NCI-H1930 (cell line): Measurements from ENCODE around the gene PLAC1.

ENCODE experiments used
- DNase-seq, 2 experiments: peaks; one replicate each; lab custom pipeline; 2025; lab: John Stamatoyannopoulos, UW

The PLAC1 gene

GRCh38 chrX:134543288-134543687, 115.0 kb downstream of the PLAC1 start:
- no peak for DNase-seq

- no peak for DNase-seq
Observed at GRCh38 chrX:134542485-134542884, 115.8 kb downstream of the PLAC1 start.

- no peak for DNase-seq
Observed at GRCh38 chrX:134541906-134542305, 116.4 kb downstream of the PLAC1 start.

GRCh38 chrX:134538316-134538715, 120.0 kb downstream of the PLAC1 start:
- no peak for DNase-seq

- no peak for DNase-seq
Observed at GRCh38 chrX:134537179-134537955, 120.9 kb downstream of the PLAC1 start.

GRCh38 chrX:134533952-134534351, 124.3 kb downstream of the PLAC1 start:
- DNase-seq: no peak

DNA sequence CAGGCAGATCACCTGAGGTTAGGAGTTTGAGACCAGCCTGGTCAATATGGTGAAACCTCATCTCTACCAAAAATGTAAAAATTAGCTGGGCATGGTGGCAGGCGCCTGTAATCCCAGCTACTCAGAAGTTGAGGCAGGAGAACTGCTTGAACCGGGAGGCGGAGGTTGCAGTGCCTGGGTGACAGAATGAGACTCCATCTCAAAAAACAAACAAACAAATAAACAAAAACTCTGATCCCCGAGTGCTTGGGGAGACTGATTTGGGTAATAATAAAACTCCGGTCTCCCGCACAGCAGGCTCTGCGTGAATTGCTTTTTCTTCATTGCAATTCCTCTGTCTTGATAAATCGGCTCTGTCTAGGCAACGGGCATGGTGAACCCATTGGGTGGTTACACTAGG, 124.9 kb downstream of the PLAC1 start:
- no peak for DNase-seq

DNA sequence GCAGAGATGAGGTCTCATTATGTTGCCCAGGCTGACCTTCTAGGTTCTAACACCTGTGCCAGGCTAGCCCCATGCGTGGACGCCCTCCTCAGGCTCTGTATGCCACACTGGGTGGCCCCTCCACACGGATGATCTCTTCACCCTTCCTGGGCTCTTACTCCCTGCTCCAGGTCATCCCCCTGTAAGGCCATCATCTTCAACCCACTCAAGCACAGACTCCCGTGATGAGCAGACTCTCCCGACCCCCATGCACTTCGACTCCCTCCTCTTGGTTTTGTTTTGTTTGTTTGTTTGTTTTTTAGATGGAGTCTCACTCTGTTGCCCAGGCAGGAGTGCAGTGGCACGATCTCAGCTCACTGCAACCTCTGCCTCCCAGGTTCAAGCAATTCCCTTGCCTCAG, 127.4 kb downstream of the PLAC1 start:
- DNase-seq: no peak

DNA sequence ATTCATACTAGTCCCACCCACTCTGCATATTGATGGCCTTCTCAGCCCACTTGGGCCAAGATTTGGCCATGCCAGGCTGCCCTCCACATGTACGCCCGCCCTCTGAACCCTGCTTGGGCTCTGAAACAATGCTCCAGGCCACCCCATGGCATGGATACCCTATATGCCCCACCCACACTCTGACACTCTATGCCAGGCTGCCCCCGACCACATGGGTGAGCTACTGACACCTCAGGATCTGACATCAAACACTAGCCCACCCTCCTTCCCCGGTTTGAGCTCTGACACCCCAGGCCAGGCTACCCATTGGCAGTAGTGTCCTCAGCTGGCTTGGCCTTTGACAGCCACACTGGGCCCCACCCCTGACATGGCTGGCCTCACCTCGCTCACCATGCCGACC, 128.8 kb downstream of the PLAC1 start:
- DNase-seq: no peak

GRCh38 chrX:134528960-134529359, 129.3 kb downstream of the PLAC1 start:
- no peak for DNase-seq

- DNase-seq: no peak
Observed at GRCh38 chrX:134526399-134526798, 131.9 kb downstream of the PLAC1 start.

DNA sequence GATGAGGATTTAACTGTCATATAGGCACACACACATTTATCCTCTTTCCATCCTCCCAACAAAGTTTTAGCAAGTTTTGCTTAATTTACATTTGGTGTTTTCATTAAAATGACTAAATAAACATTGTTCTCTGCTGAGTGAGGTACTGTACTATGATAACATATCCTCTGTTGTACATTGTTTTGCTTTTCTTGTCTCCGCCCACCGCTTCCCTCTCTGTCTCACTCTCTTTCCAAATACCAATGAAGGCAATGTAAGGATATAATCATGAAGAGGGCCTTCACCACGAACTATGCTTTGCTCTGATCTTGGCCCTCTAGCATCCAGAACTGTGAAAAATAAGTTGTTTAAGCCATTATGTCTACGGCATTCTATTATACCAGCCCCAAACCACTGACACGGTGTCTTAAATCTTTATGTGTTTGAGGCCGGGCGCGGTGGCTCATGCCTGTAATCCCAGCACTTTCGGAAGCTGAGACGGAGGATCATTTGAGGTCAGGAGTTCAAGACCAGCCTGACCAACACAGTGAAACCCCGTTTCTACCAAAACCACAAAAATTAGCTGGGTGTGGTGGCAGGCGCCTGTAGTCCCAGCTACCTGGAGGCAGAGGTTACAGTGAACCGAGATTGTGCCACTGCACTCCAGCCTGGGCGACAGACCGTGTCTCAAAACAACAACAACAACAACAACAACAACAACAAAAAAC, 133.0 kb downstream of the PLAC1 start:
- no peak for DNase-seq

- no peak for DNase-seq
Observed at GRCh38 chrX:134524181-134524580, 134.1 kb downstream of the PLAC1 start.

GRCh38 chrX:134520860-134521390, 137.3 kb downstream of the PLAC1 start:
- peak; percentile 3 to 32 for DNase-seq
